SK-N-SH (cell line): ENCODE measurements around the gene IPCEF1. TPM values are rescaled to one million over a fixed set of nuclear protein-coding genes. Genes with fewer than 3 reads are reported as not detected.

Experiments used
- CTCF ChIA-PET: fragments of 300-600, 350-600 bp; formaldehyde crosslinking; extraction: SDS; loops from one replicate; lab custom pipeline; 2021; lab: Yijun Ruan, JAX
- POLR2A ChIA-PET: fragments of 350-600 bp; sonication (Branson Sonifier 250); formaldehyde crosslinking; extraction: SDS; loops from one replicate; lab custom pipeline; 2020; ENCODE audit warnings: antibody characterized with exemption, inconsistent platforms; lab: Yijun Ruan, JAX
- DNase-seq: peaks from one replicate; pipeline ENCODE4 v3.0.0; 2012
- H2AFZ ChIP-seq: fragments of 200-600 bp; sonication (generic); 2 replicates; pipeline ENCODE4 v1.8.1; 2016; ENCODE audit warnings: antibody characterized with exemption, mild to moderate bottlenecking, low read depth
- H3F3A ChIP-seq: fragments of 200-600 bp; sonication (generic); replicated peaks from 2 replicates; pipeline ENCODE3; 2016; ENCODE audit warnings: antibody characterized with exemption, mild to moderate bottlenecking; ENCODE audit not compliant: insufficient read depth
- H3K27ac ChIP-seq, 2 experiments: fragments of 200-500 bp in 1 of 2; fragments of 200-600 bp in 1 of 2; sonication (Bioruptor generic) in 1 of 2; sonication (generic), shearing (Covaris generic) in 1 of 2; 2 replicates each; pipeline versions ENCODE4 v1.5.1 to v1.6.1; 2014 to 2016; ENCODE audit warnings: low read depth in 2 of 2, inconsistent platforms in 1 of 2, low read length in 1 of 2, mild to moderate bottlenecking in 1 of 2, mixed read lengths in 1 of 2
- H3K27me3 ChIP-seq: fragments of 200-600 bp; sonication (generic), shearing (Covaris generic); 2 replicates; pipeline ENCODE4 v1.6.1; 2016; ENCODE audit warnings: mixed run types; ENCODE audit not compliant: insufficient read depth
- H3K36me3 ChIP-seq, 2 experiments: fragments of 200-500 bp in 1 of 2; fragments of 200-600 bp in 1 of 2; sonication (Bioruptor generic) in 1 of 2; sonication (generic) in 1 of 2; replicated peaks in 1 of 2; 2 replicates each; pipeline versions ENCODE3 to v1.5.1; 2014 to 2016; ENCODE audit warnings: low read length in 1 of 2, mild to moderate bottlenecking in 1 of 2; ENCODE audit not compliant: insufficient read depth in 2 of 2, control insufficient read depth in 1 of 2
- H3K4me1 ChIP-seq, 2 experiments: fragments of 200-500 bp in 1 of 2; fragments of 200-600 bp in 1 of 2; sonication (Bioruptor generic) in 1 of 2; sonication (generic), shearing (Covaris generic) in 1 of 2; 2 replicates each; pipeline versions ENCODE4 v1.5.1 to v1.6.1; 2014 to 2016; ENCODE audit warnings: low read depth in 1 of 2, low read length in 1 of 2, mixed run types in 1 of 2; ENCODE audit not compliant: insufficient read depth in 2 of 2, control insufficient read depth in 1 of 2
- H3K4me2 ChIP-seq: fragments of 200-600 bp; sonication (generic), shearing (Covaris generic); 2 replicates; pipeline ENCODE4 v1.6.1; 2017; ENCODE audit warnings: mixed run types
- H3K4me3 ChIP-seq, 2 experiments: fragments of 200-500 bp in 1 of 2; fragments of 200-600 bp in 1 of 2; sonication (Bioruptor generic) in 1 of 2; sonication (generic), shearing (Covaris generic) in 1 of 2; 2 replicates each; pipeline versions ENCODE4 v1.5.1 to v1.8.1; 2014 to 2016; ENCODE audit warnings: low read depth in 2 of 2, inconsistent platforms in 1 of 2, low read length in 1 of 2, mild to moderate bottlenecking in 1 of 2, mixed read lengths in 1 of 2, moderate library complexity in 1 of 2
- H3K79me2 ChIP-seq: fragments of 200-600 bp; sonication (generic); 2 replicates; pipeline ENCODE4 v1.8.1; 2017; ENCODE audit warnings: mild to moderate bottlenecking; ENCODE audit not compliant: insufficient read depth
- H3K9ac ChIP-seq: fragments of 200-600 bp; sonication (generic); 2 replicates; pipeline ENCODE4 v1.6.1; 2017; ENCODE audit warnings: mixed run types
- H3K9me2 ChIP-seq: fragments of 200-600 bp; sonication (generic); 2 replicates; pipeline ENCODE4 v1.6.1; 2017; ENCODE audit warnings: mixed run types
- H3K9me3 ChIP-seq: fragments of 200-600 bp; sonication (generic); 2 replicates; pipeline ENCODE4 v1.6.1; 2017; ENCODE audit warnings: mixed run types, mild to moderate bottlenecking, moderate library complexity
- H4K20me1 ChIP-seq: fragments of 200-600 bp; sonication (generic); 2 replicates; pipeline ENCODE4 v1.6.1; 2017; ENCODE audit warnings: mild to moderate bottlenecking, mixed run types; ENCODE audit not compliant: insufficient read depth
- CHD2 ChIP-seq: fragments of 150-350 bp; IDR thresholded peaks from 2 replicates; pipeline ENCODE4 v1.6.1; 2018; ENCODE audit warnings: low read length; ENCODE audit not compliant: partially characterized antibody
- EZH2phosphoT487 ChIP-seq: fragments of 200-600 bp; sonication (generic); IDR thresholded peaks from 2 replicates; pipeline ENCODE4 v1.6.1; 2017; ENCODE audit warnings: low read depth, mixed run types, mild to moderate bottlenecking, antibody characterized with exemption, moderate library complexity, borderline replicate concordance
- FOSL2 ChIP-seq: IDR thresholded peaks from 2 replicates; pipeline ENCODE4 v1.4.0; 2012; ENCODE audit warnings: low read depth, mild to moderate bottlenecking, moderate library complexity, borderline replicate concordance
- FOXJ3 ChIP-seq: sonication (generic); formaldehyde crosslinking; IDR thresholded peaks from 2 replicates; pipeline ENCODE4 v1.5.1; 2020; ENCODE audit warnings: mild to moderate bottlenecking, missing genetic modification reagents
- GATA2 ChIP-seq: sonication (generic); formaldehyde crosslinking; IDR thresholded peaks from 2 replicates; pipeline ENCODE4 v1.5.0; 2020; ENCODE audit warnings: mild to moderate bottlenecking, missing genetic modification reagents
- JUND ChIP-seq: IDR thresholded peaks from 2 replicates; pipeline ENCODE4 v1.4.0; 2012
- MEF2A ChIP-seq: IDR thresholded peaks from 2 replicates; pipeline ENCODE4 v1.4.0; 2012; ENCODE audit warnings: low read depth, borderline replicate concordance
- MXI1 ChIP-seq: IDR thresholded peaks from 2 replicates; pipeline ENCODE4 v1.6.1; 2012; ENCODE audit warnings: mild to moderate bottlenecking, low read depth, low read length, improper control_type of control experiment
- POLR2AphosphoS5 ChIP-seq: IDR thresholded peaks from 2 replicates; pipeline ENCODE4 v1.6.1; 2012; ENCODE audit warnings: low read depth, low read length
- RCOR1 ChIP-seq: fragments of 150-350 bp; IDR thresholded peaks from 2 replicates; pipeline ENCODE4 v1.6.1; 2017; ENCODE audit warnings: antibody characterized with exemption, low read length
- RFX5 ChIP-seq: IDR thresholded peaks from 2 replicates; pipeline ENCODE4 v1.6.1; 2012; ENCODE audit warnings: mild to moderate bottlenecking, improper control_type of control experiment, low read length
- RXRA ChIP-seq: IDR thresholded peaks from 2 replicates; pipeline ENCODE4 v1.4.0; 2012; ENCODE audit warnings: low read depth, mild to moderate bottlenecking, borderline replicate concordance
- SIN3A ChIP-seq: IDR thresholded peaks from 2 replicates; pipeline ENCODE4 v1.6.1; 2012; ENCODE audit warnings: low read depth, mild to moderate bottlenecking, low read length, moderate library complexity, borderline replicate concordance
- SMC3 ChIP-seq: IDR thresholded peaks from 2 replicates; pipeline ENCODE4 v1.6.1; 2012; ENCODE audit warnings: low read depth, low read length, improper control_type of control experiment
- TAF1 ChIP-seq: IDR thresholded peaks from 2 replicates; pipeline ENCODE4 v1.6.1; 2012; ENCODE audit warnings: low read depth, mild to moderate bottlenecking, low read length, moderate library complexity, borderline replicate concordance
- YY1 ChIP-seq: IDR thresholded peaks from 2 replicates; pipeline ENCODE4 v1.4.0; 2012; ENCODE audit warnings: low read depth, mild to moderate bottlenecking
- WGBS: methylation state at CpG from one replicate; pipeline ENCODE4 v1.1.6; 2017; ENCODE audit warnings: low lambda C conversion rate; 5-methylcytosine and 5-hydroxymethylcytosine counted together
- polyA plus RNA-seq, 3 experiments: library from polyadenylated mRNA; depleted of rRNA; stranded (reverse); fragments of >200 nt; gene quantifications; 2 replicates each; pipeline ENCODE4 v1.2.3, GENCODE V29; 2012
- TF ChIP-seq, protein P1 (sequence below): fragments of 150-350 bp; IDR thresholded peaks from 2 replicates; pipeline ENCODE4 v1.6.1; 2016; ENCODE audit warnings: mild to moderate bottlenecking, low read depth, low read length
- TF ChIP-seq, protein P2 (sequence below): IDR thresholded peaks from 2 replicates; pipeline ENCODE4 v1.4.0; 2012; ENCODE audit warnings: low read depth, borderline replicate concordance
- TF ChIP-seq, protein P3 (sequence below): IDR thresholded peaks from 2 replicates; pipeline ENCODE4 v1.4.0; 2012; ENCODE audit warnings: low read depth
- TF ChIP-seq, protein P4 (sequence below): IDR thresholded peaks from 2 replicates; pipeline ENCODE4 v1.6.1; 2012; ENCODE audit warnings: mild to moderate bottlenecking, low read depth, low read length, moderate library complexity

IPCEF1 gene
- polyA plus RNA-seq, 1 of the 3 experiments (the other 2 are of a cell fraction), result not detected

DNA sequence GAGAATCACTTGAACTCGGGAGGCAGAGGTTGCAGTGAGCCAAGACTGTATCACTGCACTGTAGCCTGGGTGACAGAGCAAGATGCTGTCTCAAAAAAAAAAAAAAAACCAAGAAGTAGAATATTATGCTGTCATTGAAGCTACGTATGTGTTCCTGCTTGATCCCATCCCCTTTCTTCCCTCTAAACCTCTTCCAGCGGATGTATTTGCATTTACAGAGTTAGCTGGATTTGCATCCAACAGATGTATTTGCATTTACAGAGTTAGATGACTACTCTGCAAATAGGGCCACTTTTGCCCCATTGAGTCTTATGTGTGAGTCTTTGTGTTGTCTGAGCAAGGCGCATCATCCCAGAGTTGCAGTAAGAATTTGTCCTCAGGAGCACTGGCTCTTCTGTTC is 24.9 kb upstream of the IPCEF1 start:
- TF ChIP-seq, protein P1, sequence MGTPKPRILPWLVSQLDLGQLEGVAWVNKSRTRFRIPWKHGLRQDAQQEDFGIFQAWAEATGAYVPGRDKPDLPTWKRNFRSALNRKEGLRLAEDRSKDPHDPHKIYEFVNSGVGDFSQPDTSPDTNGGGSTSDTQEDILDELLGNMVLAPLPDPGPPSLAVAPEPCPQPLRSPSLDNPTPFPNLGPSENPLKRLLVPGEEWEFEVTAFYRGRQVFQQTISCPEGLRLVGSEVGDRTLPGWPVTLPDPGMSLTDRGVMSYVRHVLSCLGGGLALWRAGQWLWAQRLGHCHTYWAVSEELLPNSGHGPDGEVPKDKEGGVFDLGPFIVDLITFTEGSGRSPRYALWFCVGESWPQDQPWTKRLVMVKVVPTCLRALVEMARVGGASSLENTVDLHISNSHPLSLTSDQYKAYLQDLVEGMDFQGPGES, result no peak
- TF ChIP-seq, protein P2, sequence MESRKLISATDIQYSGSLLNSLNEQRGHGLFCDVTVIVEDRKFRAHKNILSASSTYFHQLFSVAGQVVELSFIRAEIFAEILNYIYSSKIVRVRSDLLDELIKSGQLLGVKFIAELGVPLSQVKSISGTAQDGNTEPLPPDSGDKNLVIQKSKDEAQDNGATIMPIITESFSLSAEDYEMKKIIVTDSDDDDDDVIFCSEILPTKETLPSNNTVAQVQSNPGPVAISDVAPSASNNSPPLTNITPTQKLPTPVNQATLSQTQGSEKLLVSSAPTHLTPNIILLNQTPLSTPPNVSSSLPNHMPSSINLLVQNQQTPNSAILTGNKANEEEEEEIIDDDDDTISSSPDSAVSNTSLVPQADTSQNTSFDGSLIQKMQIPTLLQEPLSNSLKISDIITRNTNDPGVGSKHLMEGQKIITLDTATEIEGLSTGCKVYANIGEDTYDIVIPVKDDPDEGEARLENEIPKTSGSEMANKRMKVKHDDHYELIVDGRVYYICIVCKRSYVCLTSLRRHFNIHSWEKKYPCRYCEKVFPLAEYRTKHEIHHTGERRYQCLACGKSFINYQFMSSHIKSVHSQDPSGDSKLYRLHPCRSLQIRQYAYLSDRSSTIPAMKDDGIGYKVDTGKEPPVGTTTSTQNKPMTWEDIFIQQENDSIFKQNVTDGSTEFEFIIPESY, result no peak
- TF ChIP-seq YY1 (no peak), FOXJ3 (CRISPR knock-in tag) (no peak), RFX5 (no peak), POLR2AphosphoS5 (no peak), JUND (no peak), TAF1 (no peak), GATA2 (CRISPR knock-in tag) (no peak), SIN3A (no peak), RCOR1 (no peak), EZH2phosphoT487 (no peak), SMC3 (no peak), CHD2 (no peak), MXI1 (no peak), RXRA (no peak), MEF2A (no peak), FOSL2 (no peak)
- TF ChIP-seq, protein P3, sequence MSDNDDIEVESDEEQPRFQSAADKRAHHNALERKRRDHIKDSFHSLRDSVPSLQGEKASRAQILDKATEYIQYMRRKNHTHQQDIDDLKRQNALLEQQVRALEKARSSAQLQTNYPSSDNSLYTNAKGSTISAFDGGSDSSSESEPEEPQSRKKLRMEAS, result no peak
- TF ChIP-seq, protein P4, sequence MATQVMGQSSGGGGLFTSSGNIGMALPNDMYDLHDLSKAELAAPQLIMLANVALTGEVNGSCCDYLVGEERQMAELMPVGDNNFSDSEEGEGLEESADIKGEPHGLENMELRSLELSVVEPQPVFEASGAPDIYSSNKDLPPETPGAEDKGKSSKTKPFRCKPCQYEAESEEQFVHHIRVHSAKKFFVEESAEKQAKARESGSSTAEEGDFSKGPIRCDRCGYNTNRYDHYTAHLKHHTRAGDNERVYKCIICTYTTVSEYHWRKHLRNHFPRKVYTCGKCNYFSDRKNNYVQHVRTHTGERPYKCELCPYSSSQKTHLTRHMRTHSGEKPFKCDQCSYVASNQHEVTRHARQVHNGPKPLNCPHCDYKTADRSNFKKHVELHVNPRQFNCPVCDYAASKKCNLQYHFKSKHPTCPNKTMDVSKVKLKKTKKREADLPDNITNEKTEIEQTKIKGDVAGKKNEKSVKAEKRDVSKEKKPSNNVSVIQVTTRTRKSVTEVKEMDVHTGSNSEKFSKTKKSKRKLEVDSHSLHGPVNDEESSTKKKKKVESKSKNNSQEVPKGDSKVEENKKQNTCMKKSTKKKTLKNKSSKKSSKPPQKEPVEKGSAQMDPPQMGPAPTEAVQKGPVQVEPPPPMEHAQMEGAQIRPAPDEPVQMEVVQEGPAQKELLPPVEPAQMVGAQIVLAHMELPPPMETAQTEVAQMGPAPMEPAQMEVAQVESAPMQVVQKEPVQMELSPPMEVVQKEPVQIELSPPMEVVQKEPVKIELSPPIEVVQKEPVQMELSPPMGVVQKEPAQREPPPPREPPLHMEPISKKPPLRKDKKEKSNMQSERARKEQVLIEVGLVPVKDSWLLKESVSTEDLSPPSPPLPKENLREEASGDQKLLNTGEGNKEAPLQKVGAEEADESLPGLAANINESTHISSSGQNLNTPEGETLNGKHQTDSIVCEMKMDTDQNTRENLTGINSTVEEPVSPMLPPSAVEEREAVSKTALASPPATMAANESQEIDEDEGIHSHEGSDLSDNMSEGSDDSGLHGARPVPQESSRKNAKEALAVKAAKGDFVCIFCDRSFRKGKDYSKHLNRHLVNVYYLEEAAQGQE, result no peak
- H2AFZ ChIP-seq, result no peak overlapping the region
- no peaks in the 10 kb centered on the region for H3K9me2 ChIP-seq
- WGBS, result 96% methylated on average over 4 of the region's 4 CpGs
- H3K27ac ChIP-seq, result no peak overlapping the region
- no peaks in the 10 kb centered on the region for H4K20me1 ChIP-seq
- H3K9ac ChIP-seq, result no peak overlapping the region
- no peaks in the 10 kb centered on the region for H3K27me3 ChIP-seq
- H3K36me3 ChIP-seq, result no peaks in the 10 kb centered on the region
- H3F3A ChIP-seq, result peaks cover 6% of the 10 kb centered on the region
- 0 out of 4 replicates have a peak, but pooled peaks cover 0 to under 1% of the 10 kb centered on the region in 2 experiments for H3K4me1 ChIP-seq
- ChIA-PET CTCF (interaction anchor here (0.6 kb wide), 2 partner anchors 96 to 222 kb away, joined by 3 to 4 read pairs; no protein-coding TSS in a partner anchor), POLR2A (no interaction called here)
- no peaks in the 10 kb centered on the region for H3K79me2 ChIP-seq
- H3K9me3 ChIP-seq, result no peaks in the 10 kb centered on the region
- no peak overlapping the region for H3K4me2 ChIP-seq
- no peak for DNase-seq
- no peak overlapping the region for H3K4me3 ChIP-seq
